ENCODE results near the gene RTBDN. TPM values are rescaled to one million over a fixed set of nuclear protein-coding genes. Genes with fewer than 3 reads are reported as not detected.
A peak's percentile ranks its signal among the peaks of the same experiment; 100 is the strongest.

RTBDN gene
- total and polyA plus RNA-seq, 2 experiments from 2014 or later: not detected

DNA sequence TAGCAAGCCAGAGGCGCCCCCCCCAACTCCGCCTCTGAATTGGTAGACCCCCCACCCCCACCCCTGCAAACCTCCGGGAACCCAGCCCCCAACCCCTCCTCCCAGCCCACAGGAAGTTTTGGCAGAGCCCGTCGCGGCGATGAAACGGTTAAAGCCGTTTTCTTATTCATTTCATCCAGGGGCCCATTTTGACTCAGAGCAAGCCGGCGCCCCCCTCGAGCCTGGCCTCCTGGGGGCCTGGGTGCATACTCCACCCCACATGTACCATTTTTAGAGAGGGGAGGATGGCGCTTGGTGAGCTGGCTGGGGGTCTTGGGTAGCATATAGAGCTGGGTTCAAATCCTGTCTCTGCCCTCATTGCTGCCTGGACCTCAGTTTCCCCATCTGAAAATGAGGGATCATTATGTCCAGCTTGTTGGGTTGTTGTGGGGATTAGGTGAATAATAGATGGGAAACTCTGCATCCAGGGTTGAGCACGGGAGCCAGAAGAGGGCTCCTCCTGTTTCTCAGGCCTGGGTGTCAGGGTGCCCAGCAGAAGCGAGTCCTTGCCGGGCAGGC is 51.0 kb downstream of the RTBDN start:
- Histone ChIP-seq H3K9ac (peak overlapping the region; percentile 79), H3K4me3 (peak overlapping the region; percentile 64), H3K9me2 (ENCODE audit: insufficient read depth) (no peaks in the 10 kb centered on the region), H4K20me1 (ENCODE audit: insufficient read depth) (no peaks in the 10 kb centered on the region), H3K79me2 (ENCODE audit: insufficient read depth) (no peaks in the 10 kb centered on the region), H3K36me3 (ENCODE audit: low read depth) (no peaks in the 10 kb centered on the region), H3K9me3 (ENCODE audit: low read depth) (no peaks in the 10 kb centered on the region), H3K27me3 (replicated peaks; ENCODE audit: insufficient read depth) (no peaks in the 10 kb centered on the region), H3F3A (ENCODE audit: insufficient read depth) (peaks cover 50% of the 10 kb centered on the region), H3K4me1 (ENCODE audit: insufficient read depth) (peaks cover 27% of the 10 kb centered on the region), H2AFZ (no peak overlapping the region), H3K27ac (peak overlapping the region; percentile 73), H3K4me2 (ENCODE audit: unreplicated experiment) (peak overlapping the region; percentile 45)
- 9 to 10% methylated on average over 14 to 15 of the region's 16 CpGs for WGBS, 2 experiments (ENCODE audit: low coverage in 1 of 2, low lambda C conversion rate in 2 of 2, missing lambda C conversion rate in 2 of 2)
- no peak for TF ChIP-seq EZH2 (IDR thresholded peaks at IDR 0.05; ENCODE audit: insufficient read depth, poor library complexity, severe bottlenecking)
- no peak for TF ChIP-seq EZH2phosphoT487 (IDR thresholded peaks at IDR 0.05; ENCODE audit: insufficient read depth, low read depth)
- in situ Hi-C loops (cut with MboI): no loop called here
- peak; percentile 42 for DNase-seq

- Histone ChIP-seq H3K9me2 (ENCODE audit: insufficient read depth) (no peaks in the 10 kb centered on the region), H3K27me3 (replicated peaks; ENCODE audit: insufficient read depth) (no peaks in the 10 kb centered on the region), H4K20me1 (ENCODE audit: insufficient read depth) (no peaks in the 10 kb centered on the region), H3K4me3 (peak overlapping the region; percentile 64), H3F3A (ENCODE audit: insufficient read depth) (peaks cover 43% of the 10 kb centered on the region), H3K27ac (peak overlapping the region; percentile 73), H2AFZ (no peak overlapping the region), H3K4me2 (ENCODE audit: unreplicated experiment) (peak overlapping the region; percentile 45), H3K36me3 (ENCODE audit: low read depth) (no peaks in the 10 kb centered on the region), H3K79me2 (ENCODE audit: insufficient read depth) (no peaks in the 10 kb centered on the region), H3K4me1 (ENCODE audit: insufficient read depth) (peaks cover 21% of the 10 kb centered on the region), H3K9ac (peak overlapping the region; percentile 79), H3K9me3 (ENCODE audit: low read depth) (no peaks in the 10 kb centered on the region)
- 0 to 2% methylated on average over 21 to 81 of the region's 88 CpGs for WGBS, 2 experiments (ENCODE audit: low coverage in 1 of 2, low lambda C conversion rate in 2 of 2, missing lambda C conversion rate in 2 of 2)
- in situ Hi-C loops (cut with MboI): no loop called here
- TF ChIP-seq EZH2 (IDR thresholded peaks at IDR 0.05; ENCODE audit: insufficient read depth, poor library complexity, severe bottlenecking): no peak
- TF ChIP-seq EZH2phosphoT487 (IDR thresholded peaks at IDR 0.05; ENCODE audit: insufficient read depth, low read depth): no peak
- DNase-seq: peak; percentile 84
Measured at GRCh38 chr19:12782424-12783290, 51.7 kb downstream of the RTBDN start.

GRCh38 chr19:12782174-12782423 is 52.3 kb downstream of the RTBDN start:
- H3K79me2 ChIP-seq (ENCODE audit: insufficient read depth): no peaks in the 10 kb centered on the region
- peak overlapping the region; percentile 64 for H3K4me3 ChIP-seq
- H3K4me2 ChIP-seq (ENCODE audit: unreplicated experiment): peak overlapping the region; percentile 45
- H2AFZ ChIP-seq: no peak overlapping the region
- WGBS, 2 experiments (ENCODE audit: low coverage in 1 of 2, low lambda C conversion rate in 2 of 2, missing lambda C conversion rate in 2 of 2): 4 to 5% methylated on average over 12 of the region's 12 CpGs
- DNase-seq: no peak
- TF ChIP-seq EZH2phosphoT487 (IDR thresholded peaks at IDR 0.05; ENCODE audit: insufficient read depth, low read depth) (no peak), EZH2 (IDR thresholded peaks at IDR 0.05; ENCODE audit: insufficient read depth, poor library complexity, severe bottlenecking) (no peak)
- H3K36me3 ChIP-seq (ENCODE audit: low read depth): no peaks in the 10 kb centered on the region
- H3K9me2 ChIP-seq (ENCODE audit: insufficient read depth): no peaks in the 10 kb centered on the region
- no peaks in the 10 kb centered on the region for H3K9me3 ChIP-seq (ENCODE audit: low read depth)
- no peaks in the 10 kb centered on the region for H3K27me3 ChIP-seq (replicated peaks; ENCODE audit: insufficient read depth)
- H3K27ac ChIP-seq: peak overlapping the region; percentile 73
- H3F3A ChIP-seq (ENCODE audit: insufficient read depth): peaks cover 43% of the 10 kb centered on the region
- in situ Hi-C loops (cut with MboI): no loop called here
- H3K4me1 ChIP-seq (ENCODE audit: insufficient read depth): peaks cover 21% of the 10 kb centered on the region
- peak overlapping the region; percentile 79 for H3K9ac ChIP-seq
- no peaks in the 10 kb centered on the region for H4K20me1 ChIP-seq (ENCODE audit: insufficient read depth)

DNA sequence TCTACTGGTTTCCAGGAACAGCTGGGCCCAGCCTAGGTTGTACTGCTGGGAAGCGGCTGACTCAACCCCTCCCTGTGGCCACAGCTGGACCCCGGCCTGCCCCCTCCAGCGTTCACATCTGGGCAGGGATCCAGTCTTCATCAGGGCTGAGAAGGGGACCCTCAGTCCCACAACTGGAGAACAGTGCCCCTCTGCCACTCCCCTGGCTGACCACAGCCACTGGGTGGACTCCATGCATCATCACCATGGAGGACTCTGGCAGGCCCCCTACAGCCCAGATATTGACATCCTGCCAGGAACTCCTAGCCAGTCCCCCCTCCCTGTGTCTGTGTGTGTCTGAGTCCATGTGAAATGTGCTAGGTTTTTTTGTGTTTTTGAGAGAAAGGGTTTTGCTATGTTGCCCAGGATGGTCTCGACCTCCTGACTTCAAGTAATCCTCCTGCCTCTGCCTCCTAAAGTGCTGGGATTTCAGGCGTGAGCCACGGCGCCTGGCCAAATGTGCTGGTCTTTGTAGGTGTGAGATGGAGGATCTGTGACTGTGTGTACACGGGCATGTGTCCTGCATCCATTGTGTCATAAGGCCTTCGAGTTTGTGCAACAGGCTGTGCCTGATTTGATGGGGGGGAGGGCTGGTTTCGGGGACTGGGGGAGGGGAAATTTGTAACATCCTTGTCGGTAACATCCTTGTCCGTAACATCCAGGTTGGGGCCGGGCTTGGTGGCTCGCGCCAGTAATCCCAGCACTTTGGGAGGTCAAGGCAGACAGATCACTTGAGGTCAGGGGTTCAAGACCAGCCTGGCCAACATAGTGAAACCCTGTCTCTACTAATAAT is 55.0 kb downstream of the RTBDN start:
- peak; percentile 88 for DNase-seq
- in situ Hi-C loops (cut with MboI): no loop called here
- Histone ChIP-seq H3K36me3 (ENCODE audit: low read depth) (no peaks in the 10 kb centered on the region), H3K27ac (peak overlapping the region; percentile 96), H3K27me3 (replicated peaks; ENCODE audit: insufficient read depth) (no peaks in the 10 kb centered on the region), H3K9me3 (ENCODE audit: low read depth) (no peaks in the 10 kb centered on the region), H3K9me2 (ENCODE audit: insufficient read depth) (no peaks in the 10 kb centered on the region), H3K9ac (peak overlapping the region; percentile 89), H4K20me1 (ENCODE audit: insufficient read depth) (no peaks in the 10 kb centered on the region), H3K4me2 (ENCODE audit: unreplicated experiment) (peak overlapping the region; percentile 94), H3K4me1 (ENCODE audit: insufficient read depth) (peaks cover 21% of the 10 kb centered on the region), H2AFZ (peak overlapping the region; percentile 81), H3K4me3 (peak overlapping the region; percentile 77), H3F3A (ENCODE audit: insufficient read depth) (peaks cover 35% of the 10 kb centered on the region), H3K79me2 (ENCODE audit: insufficient read depth) (no peaks in the 10 kb centered on the region)
- TF ChIP-seq EZH2 (IDR thresholded peaks at IDR 0.05; ENCODE audit: insufficient read depth, poor library complexity, severe bottlenecking) (no peak), EZH2phosphoT487 (IDR thresholded peaks at IDR 0.05; ENCODE audit: insufficient read depth, low read depth) (no peak)
- WGBS, 2 experiments (ENCODE audit: low coverage in 1 of 2, low lambda C conversion rate in 2 of 2, missing lambda C conversion rate in 2 of 2): 37 to 38% methylated on average over 15 of the region's 15 CpGs
